Ovary (tissue), 9 donors: ENCODE data around the gene MPP2. TPM values are rescaled to one million over a fixed set of nuclear protein-coding genes. Genes with fewer than 3 reads are reported as not detected.
A peak's percentile ranks its signal among the peaks of the same experiment; 100 is the strongest.

ENCODE experiments used
- DNase-seq, 5 donors: peaks; one replicate each; pipeline ENCODE4 v3.0.0-alpha.2; 2019 to 2020
- H3K27ac ChIP-seq, 2 donors: fragments of 200-600 bp; one replicate each; pipeline versions ENCODE4 v1.5.1 to v1.8.0; 2019 to 2022
- H3K27me3 ChIP-seq: fragments of 200-600 bp; one replicate; pipeline ENCODE4 v1.8.0; 2022
- H3K36me3 ChIP-seq: fragments of 200-600 bp; sonication (generic); one replicate; pipeline ENCODE4 v1.5.1; 2019
- H3K4me1 ChIP-seq: one replicate; pipeline ENCODE4 v1.8.1; 2013; ENCODE audit warnings: mild to moderate bottlenecking, moderate library complexity; ENCODE audit not compliant: insufficient read depth
- H3K4me3 ChIP-seq: fragments of 200-600 bp; sonication (generic); one replicate; pipeline ENCODE4 v1.5.1; 2017
- H3K9me3 ChIP-seq, 2 donors: fragments of 200-600 bp in 1 of 2; sonication (generic) in 1 of 2; one replicate each; pipeline versions ENCODE4 v1.5.1 to v1.8.1; 2013 to 2019; ENCODE audit warnings: mild to moderate bottlenecking in 1 of 2, moderate library complexity in 1 of 2
- CTCF ChIP-seq, 3 donors: fragments of 450-650 bp in 2 of 3; fragments of 200-600 bp in 1 of 3; IDR thresholded peaks; one replicate each; pipeline versions ENCODE4 v1.5.1 to v1.8.0; 2016 to 2022; ENCODE audit warnings: antibody characterized with exemption in 3 of 3, mild to moderate bottlenecking in 1 of 3
- EP300 ChIP-seq: sonication (generic); formaldehyde crosslinking; IDR thresholded peaks from one replicate; pipeline ENCODE4 v1.6.1; 2017; ENCODE audit warnings: antibody characterized with exemption
- POLR2A ChIP-seq: fragments of 450-650 bp; IDR thresholded peaks from one replicate; pipeline ENCODE4 v1.6.1; 2017; ENCODE audit warnings: antibody characterized with exemption, mild to moderate bottlenecking, moderate library complexity
- WGBS, 3 donors: extraction: QIAGEN DNeasy Blood & Tissue Kit in 1 of 3; methylation state at CpG; one replicate each; pipeline versions ENCODE4 v1.1.5 to v1.1.7; 2013 to 2017; 5-methylcytosine and 5-hydroxymethylcytosine counted together
- intact Hi-C, 4 donors: fragments of 100-400 bp; cut with DNase I; formaldehyde crosslinking; loops; one replicate each; pipeline versions ENCODE4 v1.11.0 to v1.15.1; 2022 to 2023
- polyA plus RNA-seq, 2 donors: library from polyadenylated mRNA; stranded (reverse); fragments of 200-250 nt in 1 of 2; fragments of 350-450 nt in 1 of 2; fragmentation: Illumina TruSeq in 1 of 2; extraction: RNeasy Lipid Tissue Mini Kit (QIAGEN cat#74804) in 1 of 2; gene quantifications; one replicate each; pipeline ENCODE4 v1.2.3, GENCODE V29; 2013 to 2014
- total RNA-seq, 7 donors: library from RNA; depleted of rRNA in 2 of 7; stranded (reverse); fragments of >200 nt in 2 of 7; fragmentation: NEBNext Ultra II Directional in 3 of 7; extraction: Animal tissue kit (Norgen Biotek cat#: 25700) in 3 of 7; gene quantifications; one replicate each; pipeline versions ENCODE4 v1.1.0 to v1.2.4, GENCODE V29; 2016 to 2023
- donor health status: DM: no; HTN: no; CAD: no; lungs with moderate emphysema.
- donor health status: DM: no; HTN: no; CAD: no.
- donor health status: Bipolar disorder and iron deficiency.
- donor health status: DM: yes; HTN: yes; CAD: no.
- donor health status: DM: no; HTN: no; CAD: no.
- donor health status: DM: yes; HTN: yes; CAD: no.

Gene MPP2
- total and polyA plus RNA-seq, 9 donors, result 2.6 to 6.5 (median 4.9) TPM

DNA sequence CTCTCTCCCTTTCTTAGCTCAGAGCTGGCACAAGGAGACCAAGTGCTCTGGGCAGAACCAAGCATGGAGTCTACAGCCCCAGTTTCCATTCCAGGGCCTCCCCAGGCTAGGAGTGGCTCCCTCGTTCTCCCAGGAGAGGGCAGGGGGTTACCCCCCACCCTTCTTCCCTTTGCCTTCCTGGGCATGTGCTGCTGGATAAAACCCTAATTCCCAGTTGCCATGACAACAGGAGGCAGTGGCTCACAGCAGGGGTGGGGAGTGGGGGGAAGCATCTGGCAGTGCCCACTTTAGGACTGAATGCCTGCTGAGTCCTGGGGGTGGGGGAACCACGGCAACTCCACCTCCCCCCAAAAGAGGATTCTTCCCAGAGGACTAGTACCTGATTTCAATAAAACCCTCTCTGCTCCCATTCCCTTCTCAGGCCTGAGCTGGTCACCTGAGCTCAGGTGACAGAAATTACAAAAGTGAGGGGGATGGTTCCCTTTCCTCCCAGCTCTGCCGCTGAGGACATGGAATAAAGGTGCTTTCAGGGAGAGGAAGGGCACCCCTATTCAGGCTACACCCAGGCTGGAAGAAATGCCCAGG is 1.8 kb downstream of the MPP2 start:
- H3K27me3 ChIP-seq, result no peaks in the 10 kb centered on the region
- peaks cover 10% of the 10 kb centered on the region for H3K4me1 ChIP-seq
- no peak for DNase-seq
- peak overlapping the region; percentile 57 for H3K4me3 ChIP-seq
- intact Hi-C loops, result no loop called here
- H3K27ac ChIP-seq, result no peak overlapping the region
- no peaks in the 10 kb centered on the region for H3K36me3 ChIP-seq
- TF ChIP-seq EP300, result no peak
- no peak for TF ChIP-seq POLR2A
- no peak for TF ChIP-seq CTCF (IDR thresholded peaks at IDR 0.05)
- no peaks in the 10 kb centered on the region for H3K9me3 ChIP-seq
- 37 to 50% (median 37%) methylated on average over 3 of the region's 3 CpGs for WGBS, 3 donors

DNA sequence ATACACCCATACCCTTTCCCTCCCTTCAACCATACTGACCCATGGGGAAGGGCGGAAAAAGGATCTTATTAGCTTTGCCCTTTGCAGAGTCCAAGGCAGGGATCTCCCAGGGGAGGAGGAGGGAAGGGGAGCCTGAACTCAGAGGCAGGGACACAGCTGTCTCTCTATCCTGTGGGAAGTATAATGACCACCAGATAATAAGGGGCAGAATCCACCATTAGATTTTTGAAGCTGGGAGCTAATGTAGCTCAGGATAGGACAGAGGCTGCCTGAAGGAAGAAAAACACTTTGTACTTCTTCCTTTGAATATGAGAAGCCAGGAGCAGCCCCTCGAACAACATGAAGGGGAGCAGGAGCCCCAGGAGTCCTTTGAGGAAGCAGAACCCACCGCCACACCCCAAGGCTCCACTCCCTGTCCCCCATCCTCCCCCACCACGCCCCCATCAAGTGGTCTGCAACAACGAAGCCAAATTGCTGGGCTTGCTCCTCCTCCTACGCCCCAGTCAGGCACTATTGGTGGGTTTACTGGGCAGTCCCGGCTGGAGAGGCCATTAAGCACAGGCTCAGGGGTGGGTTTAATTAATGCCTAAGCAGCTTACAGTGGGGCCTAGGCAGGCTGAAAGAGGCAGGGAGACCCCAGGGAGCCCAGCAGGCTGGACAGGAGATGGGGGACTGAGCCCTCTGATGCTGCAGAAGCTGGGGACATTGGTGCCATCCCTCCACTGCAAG is 5.3 kb downstream of the MPP2 start:
- WGBS, 3 donors, result 54 to 68% (median 56%) methylated on average over 7 of the region's 7 CpGs
- no peak overlapping the region for H3K27ac ChIP-seq
- no peaks in the 10 kb centered on the region for H3K36me3 ChIP-seq
- H3K4me3 ChIP-seq, result no peak overlapping the region
- intact Hi-C loops, result no loop called here
- no peaks in the 10 kb centered on the region for H3K9me3 ChIP-seq
- peaks cover 7% of the 10 kb centered on the region for H3K4me1 ChIP-seq
- DNase-seq, result no peak
- no peaks in the 10 kb centered on the region for H3K27me3 ChIP-seq
- TF ChIP-seq CTCF (IDR thresholded peaks at IDR 0.05) (no peak), POLR2A (no peak), EP300 (no peak)

GRCh38 chr17:43900858-43901754 is 6.2 kb downstream of the MPP2 start:
- no peak overlapping the region for H3K27ac ChIP-seq
- peak in 1 of 5 donors; percentile 25 for DNase-seq
- 27 to 33% (median 31%) methylated on average over 13 of the region's 13 CpGs for WGBS, 3 donors
- no peaks in the 10 kb centered on the region for H3K36me3 ChIP-seq
- TF ChIP-seq CTCF (IDR thresholded peaks at IDR 0.05) (no peak), POLR2A (no peak), EP300 (no peak)
- peak overlapping the region; percentile 18 for H3K4me3 ChIP-seq
- H3K27me3 ChIP-seq, result no peaks in the 10 kb centered on the region
- H3K9me3 ChIP-seq, result no peaks in the 10 kb centered on the region
- H3K4me1 ChIP-seq, result peaks cover 3% of the 10 kb centered on the region
- intact Hi-C loops, result no loop called here

DNA sequence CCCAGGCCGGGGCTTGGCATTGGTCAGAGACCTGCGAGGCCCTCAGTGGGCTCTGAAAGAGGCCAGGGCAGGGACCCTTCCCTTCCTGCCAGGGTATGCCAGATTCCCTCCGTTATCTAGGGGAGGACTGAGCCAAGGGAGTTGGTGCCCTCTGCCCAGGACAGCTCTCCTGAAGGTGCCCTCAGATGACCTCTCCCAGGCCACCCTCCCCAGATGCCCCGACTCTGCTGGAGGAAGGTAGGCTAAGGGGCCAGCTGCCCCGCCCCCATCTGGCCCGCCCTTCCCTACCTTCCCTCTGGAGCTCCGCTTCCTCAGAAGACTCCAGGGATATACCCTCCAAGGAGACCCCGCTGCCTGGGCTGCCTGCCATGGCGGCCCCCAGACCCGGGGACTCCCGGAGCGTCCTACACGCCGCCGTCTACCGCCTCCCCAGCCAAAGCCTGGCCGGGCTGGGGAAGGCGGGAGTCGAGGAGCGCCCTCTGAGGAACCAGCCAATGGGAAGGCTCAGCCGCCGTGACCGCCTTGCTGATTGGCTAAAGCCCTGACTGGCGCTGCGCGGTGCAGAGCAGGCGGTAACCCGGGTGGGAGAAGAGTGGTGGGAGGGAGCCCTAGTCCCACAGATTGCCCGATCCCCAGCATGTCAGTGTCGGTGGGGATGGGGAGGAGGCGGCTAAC is 7.0 kb downstream of the MPP2 start:
- Histone ChIP-seq H3K4me1 (no peaks in the 10 kb centered on the region), H3K4me3 (peak overlapping the region; percentile 18), H3K36me3 (no peaks in the 10 kb centered on the region), H3K27ac (no peak overlapping the region), H3K9me3 (no peaks in the 10 kb centered on the region), H3K27me3 (no peaks in the 10 kb centered on the region)
- DNase-seq, result peak; percentile 74 to 90 (median 84)
- TF ChIP-seq CTCF (IDR thresholded peaks at IDR 0.05) (no peak), EP300 (no peak), POLR2A (no peak)
- 1 to 7% (median 2%) methylated on average over 15 to 31 of the region's 31 CpGs for WGBS, 3 donors
- intact Hi-C loops, result no loop called here
